DMS114 treated with DMSO at 0.1 percent for 48 hours (cell line): ENCODE measurements around the gene ARHGEF40.

Experiments used
- DNase-seq: peaks from one replicate; lab custom pipeline; 2025; ENCODE audit not compliant: unreplicated experiment; lab: John Stamatoyannopoulos, UW

The ARHGEF40 gene

DNA sequence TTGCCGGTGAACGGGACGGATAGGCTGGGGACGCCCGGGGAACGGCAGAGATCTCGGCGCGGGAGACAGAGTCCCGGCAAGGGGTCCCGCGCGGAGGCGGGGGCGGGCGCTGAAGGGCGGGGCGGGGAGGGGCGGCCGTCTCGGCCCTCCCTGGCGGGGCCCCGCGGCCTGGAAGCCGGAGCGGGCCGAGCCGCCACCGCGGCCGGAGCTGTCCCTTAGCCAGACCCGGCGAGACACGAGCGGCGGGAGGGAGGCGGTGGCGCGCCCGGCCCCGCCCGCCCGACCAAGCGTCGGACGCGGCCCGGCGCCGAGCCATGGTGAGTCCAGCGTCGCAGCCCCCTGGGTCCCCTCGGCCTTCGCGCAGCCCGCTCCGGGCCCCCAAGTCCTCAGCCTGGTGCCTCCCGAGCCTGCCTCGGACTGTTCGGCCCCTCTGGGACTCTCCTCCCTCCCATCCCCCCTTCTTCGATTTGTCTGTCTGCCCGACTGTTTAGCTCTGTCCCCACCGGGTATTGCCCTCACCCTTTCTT, at the start of gene ARHGEF40:
Gene ARHGEF40 (plus strand): TSS at position 222 of the 527 bp plus-strand sequence. CDS start 93 bp downstream, at position 315.
- DNase-seq: no peak

- no peak for DNase-seq
Measured at GRCh38 chr14:21020977-21021545, 49.0 kb upstream of the ARHGEF40 start.

DNA sequence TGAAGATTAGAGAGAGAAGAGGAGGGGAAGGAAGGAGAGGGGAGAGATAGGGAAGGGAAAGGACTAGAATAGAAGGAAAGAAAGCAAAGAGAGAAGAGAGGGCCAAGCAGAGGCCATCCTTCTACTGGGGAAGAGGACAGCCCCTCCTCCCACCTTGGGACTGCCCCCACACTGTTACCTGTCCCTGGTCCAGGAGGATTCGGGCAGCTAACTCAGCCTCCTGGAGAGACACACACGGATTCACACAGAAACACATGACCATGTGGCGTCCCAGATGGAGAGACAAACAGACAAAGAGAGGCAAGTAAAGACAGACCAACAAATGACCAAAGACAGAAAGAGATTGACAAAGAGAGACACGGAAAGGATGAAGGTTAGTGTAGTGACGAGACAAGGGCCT, 47.4 kb upstream of the ARHGEF40 start:
- DNase-seq: no peak

GRCh38 chr14:21023174-21023573, 46.9 kb upstream of the ARHGEF40 start:
- DNase-seq: no peak

DNA sequence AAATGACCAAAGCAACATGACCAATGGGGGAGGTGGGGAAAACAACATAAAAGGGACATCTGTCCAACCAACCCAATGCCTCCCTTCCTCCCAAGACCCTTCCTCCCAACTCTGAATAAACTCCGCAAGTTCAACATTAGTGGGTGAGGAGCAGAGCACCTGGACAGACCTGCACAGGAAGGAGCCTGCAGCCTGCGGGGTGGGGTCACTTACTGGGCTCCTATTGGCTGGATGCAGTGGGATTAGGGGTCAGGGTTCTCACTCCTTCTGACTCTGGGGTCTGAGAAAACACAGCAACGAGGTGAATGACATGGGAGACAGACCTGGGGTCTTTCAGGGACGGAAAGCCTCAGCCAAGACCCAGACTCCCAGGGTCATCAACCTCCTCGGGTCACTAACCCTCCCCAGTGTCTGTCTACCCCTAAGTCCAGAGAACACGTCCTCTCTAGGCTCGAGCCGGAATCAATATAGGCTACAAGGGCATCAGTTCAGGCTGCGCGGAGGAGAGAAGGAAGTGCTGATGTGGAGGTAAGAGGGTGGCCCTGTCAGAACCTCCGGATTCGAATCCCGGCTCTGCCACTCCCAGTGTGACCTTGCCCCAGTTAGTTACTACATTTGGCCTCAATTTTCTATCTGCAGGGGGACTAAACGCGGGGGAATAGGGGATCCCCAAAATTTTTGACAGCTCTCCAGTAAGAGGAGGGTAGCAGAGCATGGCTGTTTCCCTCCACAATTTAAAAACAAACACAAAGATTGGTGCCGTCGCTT, 46.1 kb upstream of the ARHGEF40 start:
- DNase-seq: no peak

DNA sequence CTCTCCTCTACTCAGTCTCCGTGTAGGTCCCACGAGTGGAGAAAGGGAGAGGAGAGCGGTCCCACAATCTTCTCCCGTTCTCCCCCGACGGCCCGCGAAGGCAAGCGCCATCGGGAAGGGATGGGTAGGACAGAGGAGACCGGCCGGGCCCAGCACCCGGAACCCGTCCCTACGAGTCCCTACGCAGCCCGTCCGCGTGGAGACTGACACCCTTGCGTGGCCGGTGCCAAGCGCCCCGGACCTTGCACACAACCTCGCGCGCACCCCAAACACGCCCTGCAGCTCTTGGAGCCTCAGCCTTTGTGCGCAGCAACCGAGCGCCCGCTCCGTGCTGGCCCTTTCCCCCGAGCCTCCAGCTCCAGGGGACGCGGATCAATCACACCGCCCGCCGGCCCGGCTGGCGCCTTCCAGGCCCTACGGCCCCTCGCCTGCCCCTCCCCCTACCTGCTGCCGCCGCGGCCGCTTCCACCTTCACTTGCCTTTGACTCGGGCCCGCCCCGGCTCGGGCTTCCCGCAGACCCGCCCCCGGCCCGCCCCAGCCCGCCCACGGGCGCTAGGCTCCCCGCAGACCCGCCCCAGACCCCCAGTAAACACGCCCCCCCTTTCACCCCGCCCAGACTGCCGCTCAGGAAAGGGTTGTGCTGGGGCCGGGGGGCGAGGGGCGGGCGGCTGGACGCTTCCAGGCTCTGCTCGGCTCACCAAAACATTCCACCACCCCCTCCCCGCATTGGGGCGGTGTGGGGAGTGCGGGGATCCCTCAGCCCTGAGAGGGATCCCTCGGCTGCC, 45.3 kb upstream of the ARHGEF40 start, which contains the start of gene NDRG2:
Gene NDRG2 (minus strand): TSS at position 477 of the 786 bp plus-strand sequence. CDS start 1,746 bp downstream, outside the sequence.
- DNase-seq: no peak

- no peak for DNase-seq
Measured at GRCh38 chr14:21025371-21026273, 44.5 kb upstream of the ARHGEF40 start.

DNA sequence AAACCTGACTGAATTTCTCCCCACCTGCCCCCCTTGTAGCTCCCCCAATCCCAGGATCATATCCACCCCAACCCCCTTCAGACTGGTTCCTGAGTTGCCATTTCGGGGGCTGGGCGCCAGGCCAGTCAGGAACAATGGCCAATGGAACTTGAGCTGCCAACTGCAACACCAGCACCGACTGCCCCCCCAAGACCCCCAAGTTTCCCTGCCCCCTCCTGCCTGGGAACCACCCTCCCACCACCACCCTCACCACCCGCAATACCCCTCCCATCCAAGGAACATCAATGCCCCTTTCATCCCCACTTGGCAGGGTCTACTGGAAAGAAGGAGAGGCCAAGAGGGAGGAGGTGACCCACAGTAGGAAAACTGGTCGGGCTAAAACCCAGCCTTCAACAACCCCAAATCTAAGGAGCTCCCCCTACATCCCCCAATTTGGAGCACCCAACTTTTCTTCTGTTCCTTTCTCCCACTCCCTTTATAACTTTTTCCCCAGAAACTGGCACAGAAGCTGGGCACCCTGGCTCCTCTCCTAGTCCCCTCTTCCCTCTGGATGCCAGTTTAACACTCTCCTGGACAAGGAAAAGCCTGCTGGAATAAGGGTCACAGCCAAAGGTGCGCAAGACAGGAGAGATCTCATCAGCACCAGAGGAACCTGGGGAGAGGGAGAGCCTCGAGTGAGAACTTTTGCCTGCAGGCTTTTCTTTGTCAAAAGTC, 43.7 kb upstream of the ARHGEF40 start:
- no peak for DNase-seq

DNA sequence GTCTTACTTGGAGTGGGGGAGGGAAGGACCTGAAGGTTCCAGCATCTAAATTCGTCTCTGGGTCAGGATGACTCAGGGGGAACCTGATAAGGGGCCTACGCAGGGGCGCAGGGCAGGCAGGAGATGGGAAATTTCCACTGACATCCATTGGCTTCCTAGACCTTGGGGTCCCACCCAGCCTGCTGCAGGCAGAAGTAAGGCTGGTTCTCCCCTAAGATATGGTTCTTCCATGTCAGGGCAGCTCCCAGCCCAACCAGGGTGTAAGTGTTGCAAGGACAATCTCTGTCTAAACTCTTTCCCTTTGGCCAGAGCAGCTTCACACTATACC, 43.2 kb upstream of the ARHGEF40 start:
- no peak for DNase-seq

DNA sequence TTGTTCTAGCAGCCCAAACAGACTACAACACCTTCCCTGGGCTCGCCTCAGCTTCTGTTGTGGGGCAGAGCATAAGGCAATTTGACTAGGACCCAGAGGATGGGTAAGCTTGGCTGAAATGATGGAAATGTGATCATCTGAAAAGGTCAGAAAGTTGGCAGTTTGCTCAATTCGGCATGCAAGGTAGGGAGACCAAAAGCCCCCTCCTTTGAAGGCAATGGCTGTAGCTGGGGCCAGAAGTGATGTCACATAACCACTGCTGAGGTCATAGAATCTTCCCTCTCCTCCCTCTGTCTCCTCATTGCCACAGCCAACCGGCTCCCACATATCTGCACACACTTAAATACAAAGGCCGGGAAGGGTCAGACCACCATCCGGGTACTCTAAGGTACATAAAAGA, 40.2 kb upstream of the ARHGEF40 start, which contains the start of gene TPPP2:
Gene TPPP2 (plus strand): TSS at position 301 of the 400 bp plus-strand sequence. CDS start 365 bp downstream, outside the sequence.
- no peak for DNase-seq

DNA sequence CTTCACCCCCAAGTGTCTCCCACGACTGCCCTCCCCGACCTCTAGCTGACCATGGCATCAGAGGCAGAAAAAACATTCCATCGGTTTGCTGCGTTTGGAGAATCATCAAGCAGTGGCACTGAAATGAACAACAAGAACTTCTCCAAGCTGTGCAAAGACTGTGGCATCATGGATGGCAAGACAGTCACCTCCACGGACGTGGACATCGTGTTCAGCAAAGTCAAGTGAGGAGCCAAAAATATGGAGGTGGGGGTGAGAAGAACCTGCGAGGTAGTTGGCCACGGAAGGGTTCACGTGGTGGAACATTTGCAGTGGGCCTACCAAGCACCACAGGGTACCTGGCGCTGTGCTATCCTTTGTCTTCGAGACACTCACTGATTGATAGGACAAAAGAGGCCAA, 39.6 kb upstream of the ARHGEF40 start:
- DNase-seq: no peak

DNA sequence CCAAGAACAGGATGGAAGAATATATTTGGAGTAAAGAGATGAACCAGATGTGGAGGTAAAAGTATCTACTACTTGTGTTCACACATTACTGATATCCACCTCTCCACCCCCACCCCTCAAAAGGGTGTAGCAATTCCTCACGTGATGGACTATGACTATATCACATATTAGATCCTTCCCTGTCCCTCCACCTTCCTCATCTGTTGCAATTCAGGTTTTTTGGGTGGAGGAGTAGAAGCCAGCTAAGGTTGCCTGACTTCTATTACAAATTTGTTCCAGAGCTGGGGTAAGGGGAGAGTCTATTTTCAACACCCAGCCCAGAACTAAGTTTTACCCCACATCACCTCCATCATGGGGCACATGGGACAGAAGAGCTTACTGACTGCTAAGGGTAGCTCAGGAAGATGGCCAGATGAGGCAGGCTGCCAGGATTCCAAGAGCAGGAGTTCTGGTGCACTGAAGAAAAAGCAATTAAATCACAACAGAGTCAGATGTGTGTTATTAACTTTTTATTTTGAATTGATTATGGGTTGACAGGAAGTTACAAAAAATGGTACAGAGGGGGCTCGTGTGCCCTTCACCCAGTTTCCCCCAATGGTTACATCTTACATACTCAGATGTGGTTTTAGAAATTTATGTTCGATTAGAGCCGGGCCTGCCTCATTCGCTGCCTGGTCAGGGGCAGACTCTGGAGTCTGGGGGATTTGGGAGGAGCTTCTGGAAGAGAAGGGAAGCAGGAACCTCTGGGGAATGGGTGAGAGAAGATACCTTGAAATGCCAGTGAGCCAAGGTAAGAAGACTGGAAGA, 37.6 kb upstream of the ARHGEF40 start:
- DNase-seq: no peak

GRCh38 chr14:21033133-21033698, 36.9 kb upstream of the ARHGEF40 start:
- no peak for DNase-seq

- no peak for DNase-seq
Measured at GRCh38 chr14:21034707-21035106, 35.4 kb upstream of the ARHGEF40 start, which contains the start of gene RNASE13. Gene RNASE13 (minus strand): TSS chr14:21034807. CDS start chr14:21034288, 519 bp downstream.

- DNase-seq: no peak
Measured at GRCh38 chr14:21036751-21037150, 33.4 kb upstream of the ARHGEF40 start.

- DNase-seq: no peak
Measured at GRCh38 chr14:21037156-21037555, 32.9 kb upstream of the ARHGEF40 start.

DNA sequence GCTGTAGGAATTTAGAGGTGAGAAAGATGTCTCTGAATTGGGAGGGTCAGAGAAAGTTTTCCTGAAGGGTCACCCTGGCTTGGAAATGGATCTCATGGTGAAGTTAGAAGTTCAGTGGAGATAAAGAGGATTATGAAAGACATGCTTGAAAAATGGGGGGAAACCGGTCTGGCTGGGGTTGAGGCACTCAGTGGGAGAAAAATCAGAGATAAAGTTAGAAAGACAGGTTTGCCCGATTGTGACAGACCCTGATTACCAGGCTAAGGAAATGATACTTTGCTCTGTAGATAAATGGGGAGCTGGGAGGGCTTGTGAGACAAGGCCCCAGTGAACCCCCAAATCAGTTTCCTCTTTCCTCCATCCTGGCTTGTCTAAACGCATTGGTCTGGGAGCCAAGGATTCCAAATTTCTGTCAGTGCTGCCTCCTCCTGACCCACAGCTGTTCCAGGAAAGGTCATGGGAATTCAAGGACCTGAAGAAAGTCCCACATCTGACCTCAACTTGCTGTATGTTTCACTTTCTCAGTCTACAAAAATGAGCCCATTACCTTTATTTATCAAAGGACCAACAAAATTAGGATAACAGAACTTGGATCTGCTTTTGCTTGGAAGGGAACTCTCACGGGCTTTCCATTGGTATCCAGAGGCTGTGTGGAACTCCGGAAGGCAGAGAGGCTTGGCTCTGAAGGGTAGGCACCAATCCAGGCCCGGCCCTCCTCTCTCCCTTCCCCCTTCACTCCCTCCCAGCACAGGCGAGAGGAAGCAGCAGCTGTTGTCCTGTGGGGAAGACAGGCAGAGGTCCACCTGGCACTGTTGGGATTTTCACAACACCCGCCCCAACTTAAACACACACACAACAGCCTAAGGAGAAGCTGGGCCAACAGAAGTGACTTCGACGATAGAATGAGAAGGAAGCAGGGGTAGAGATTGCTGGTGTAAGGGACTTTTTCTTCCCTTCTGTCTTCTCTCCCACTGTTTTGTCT, 31.4 kb upstream of the ARHGEF40 start:
- DNase-seq: no peak
